Stimulated activated CD8-positive, alpha-beta memory T cell treated with anti-CD3 and anti-CD28 coated beads, Interleukin-7, amount 100 ng/mL, for 48 hours (primary cell): ENCODE data around the gene C11orf42.
"Not testable (repeated sequence)": the region's sequence is repeated elsewhere in the genome, so short reads cannot be mapped to it uniquely, and the experiment has no call there.

ENCODE experiments used
- DNase-seq, 2 donors: peaks; one replicate each; pipeline ENCODE4 v3.0.0-alpha.2; 2020; ENCODE audit warnings: low read depth in 1 of 2; ENCODE audit errors: extremely low read depth in 1 of 2

Gene C11orf42

GRCh38 chr11:6219359-6219758 lies 14.0 kb downstream of the C11orf42 start:
- no peak for DNase-seq

DNA sequence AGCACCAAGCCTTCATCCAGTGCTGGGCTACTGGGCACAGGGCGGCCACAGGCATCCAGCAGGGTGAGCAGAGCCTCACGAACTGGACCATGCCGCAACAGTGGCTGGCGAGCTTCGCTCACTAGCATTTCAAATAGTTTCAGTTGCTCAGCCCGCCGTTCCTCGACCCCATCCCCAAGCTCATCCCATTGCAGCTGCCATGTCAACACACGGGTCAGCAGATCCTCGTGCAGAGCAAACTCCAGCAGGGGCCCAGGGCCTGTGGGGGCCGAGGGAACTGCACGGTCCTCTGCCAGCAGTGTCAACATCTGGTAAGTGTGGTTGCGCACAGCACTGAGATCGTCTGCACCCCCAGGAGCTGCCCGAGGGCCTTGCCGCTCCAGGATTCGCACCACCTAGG lies 18.5 kb downstream of the C11orf42 start:
- DNase-seq: no peak

GRCh38 chr11:6224421-6224820 lies 19.1 kb downstream of the C11orf42 start:
- no peak for DNase-seq

- DNase-seq: no peak
Observed at GRCh38 chr11:6225024-6225423, 19.7 kb downstream of the C11orf42 start.

DNA sequence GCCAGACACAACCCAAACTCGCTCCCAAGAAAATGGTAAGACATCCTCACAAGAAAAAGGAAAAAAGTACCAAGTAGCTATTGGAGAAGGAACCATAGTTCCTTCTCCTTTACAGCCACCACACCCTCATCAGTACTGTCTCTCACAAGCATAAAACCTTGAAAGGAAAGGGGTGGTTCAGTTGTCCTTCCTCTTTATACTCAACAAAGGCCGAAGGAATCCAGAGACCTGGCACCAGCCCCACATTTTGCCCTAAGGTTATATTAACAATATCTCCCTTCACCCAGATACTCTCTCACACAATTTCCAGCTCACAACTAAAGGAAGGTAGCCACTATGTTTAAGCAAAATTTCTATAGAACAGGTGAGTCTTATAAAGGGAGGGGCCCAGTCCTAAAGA lies 20.5 kb downstream of the C11orf42 start:
- no peak for DNase-seq

GRCh38 chr11:6228520-6228919 lies 23.2 kb downstream of the C11orf42 start:
- DNase-seq: no peak

GRCh38 chr11:6229911-6230310 lies 24.6 kb downstream of the C11orf42 start:
- no peak for DNase-seq

- DNase-seq: no peak
Observed at GRCh38 chr11:6232899-6233298, 27.5 kb downstream of the C11orf42 start.

GRCh38 chr11:6233984-6234386 lies 28.6 kb downstream of the C11orf42 start:
- DNase-seq: no peak

GRCh38 chr11:6234387-6235107 lies 29.2 kb downstream of the C11orf42 start, which contains the start of gene FHIP1B:
Gene FHIP1B, minus strand, starts transcription at chr11:6234636. Its CDS starts 10,120 bp downstream, at chr11:6224516.
- peak; percentile 99 to 100 for DNase-seq

DNA sequence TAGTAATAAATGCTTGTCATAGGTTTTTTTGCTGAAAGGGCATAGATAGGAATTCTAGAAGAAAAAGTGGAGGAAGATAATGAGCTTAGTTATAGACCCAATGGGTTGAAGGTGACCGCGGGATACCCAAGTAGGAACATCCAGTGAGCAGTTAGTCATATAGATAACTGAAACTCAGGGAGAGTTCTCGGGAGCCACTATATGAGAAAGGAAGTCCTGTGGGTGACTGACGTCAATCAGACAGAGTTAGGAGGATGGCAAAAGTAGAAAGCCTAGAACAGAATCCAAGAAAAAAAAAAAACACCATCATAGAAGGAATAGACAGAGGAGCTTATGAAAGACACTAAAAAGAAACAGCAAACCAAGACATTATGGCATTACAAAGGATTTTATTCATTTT lies 31.9 kb downstream of the C11orf42 start:
- DNase-seq: no peak

- no peak for DNase-seq
Observed at GRCh38 chr11:6237761-6238302, 32.5 kb downstream of the C11orf42 start.

GRCh38 chr11:6238902-6239301 lies 33.5 kb downstream of the C11orf42 start, which contains the start of gene CNGA4:
Gene CNGA4, plus strand, starts transcription at chr11:6239089. Its CDS starts 118 bp downstream, at chr11:6239207.
- DNase-seq: no peak

- no peak for DNase-seq
Observed at GRCh38 chr11:6240139-6240538, 34.8 kb downstream of the C11orf42 start.

GRCh38 chr11:6240781-6241180 lies 35.4 kb downstream of the C11orf42 start:
- DNase-seq: no peak

DNA sequence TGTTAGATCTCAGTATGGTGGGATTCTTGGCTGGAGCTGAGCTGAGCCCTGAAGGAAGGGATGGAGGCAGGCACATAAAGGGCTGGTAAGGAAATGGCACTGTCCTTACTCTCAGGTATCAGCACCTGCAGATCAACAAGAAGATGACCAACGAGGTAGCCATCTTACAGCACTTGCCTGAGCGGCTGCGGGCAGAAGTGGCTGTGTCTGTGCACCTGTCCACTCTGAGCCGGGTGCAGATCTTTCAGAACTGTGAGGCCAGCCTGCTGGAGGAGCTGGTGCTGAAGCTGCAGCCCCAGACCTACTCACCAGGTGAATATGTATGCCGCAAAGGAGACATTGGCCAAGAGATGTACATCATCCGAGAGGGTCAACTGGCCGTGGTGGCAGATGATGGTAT lies 36.0 kb downstream of the C11orf42 start:
- DNase-seq: no peak

DNA sequence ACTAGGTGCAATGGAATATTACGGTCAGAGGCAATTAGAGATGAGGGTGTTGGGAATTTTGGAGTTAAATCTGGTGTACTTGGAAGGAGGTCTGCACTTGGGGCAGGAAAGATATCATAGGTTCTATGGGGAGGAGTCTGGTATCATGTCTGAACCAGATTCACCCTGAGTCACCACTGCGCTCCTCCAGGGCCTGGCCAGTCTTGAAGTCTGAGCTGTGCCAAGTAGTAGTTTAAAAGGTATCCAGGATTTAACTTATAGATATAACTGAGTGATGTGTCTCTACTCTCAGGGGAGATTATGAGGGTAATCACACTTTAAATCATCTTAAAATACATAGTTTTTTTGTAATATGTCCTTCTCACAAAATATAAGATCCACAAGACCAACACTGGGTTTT lies 40.2 kb downstream of the C11orf42 start:
- DNase-seq: no peak

DNA sequence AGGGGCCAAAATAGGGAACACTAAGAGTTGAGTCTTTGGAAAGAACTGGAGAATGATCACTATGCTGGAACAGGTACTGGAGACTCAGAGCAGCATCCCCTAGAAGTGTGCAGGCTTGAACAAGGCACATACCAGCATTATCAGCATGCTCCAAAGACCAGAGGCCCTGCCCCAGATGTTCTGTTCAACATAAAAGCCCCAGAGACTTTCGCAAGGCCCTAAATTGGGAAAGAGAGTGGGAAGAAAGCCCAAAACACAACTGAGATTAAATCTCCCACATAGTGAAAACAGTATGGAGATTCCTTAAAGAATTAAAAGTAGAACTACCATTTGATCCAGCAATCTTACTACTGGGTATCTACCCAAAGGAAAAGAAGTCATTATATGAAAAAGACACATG lies 42.9 kb downstream of the C11orf42 start:
- no peak for DNase-seq

DNA sequence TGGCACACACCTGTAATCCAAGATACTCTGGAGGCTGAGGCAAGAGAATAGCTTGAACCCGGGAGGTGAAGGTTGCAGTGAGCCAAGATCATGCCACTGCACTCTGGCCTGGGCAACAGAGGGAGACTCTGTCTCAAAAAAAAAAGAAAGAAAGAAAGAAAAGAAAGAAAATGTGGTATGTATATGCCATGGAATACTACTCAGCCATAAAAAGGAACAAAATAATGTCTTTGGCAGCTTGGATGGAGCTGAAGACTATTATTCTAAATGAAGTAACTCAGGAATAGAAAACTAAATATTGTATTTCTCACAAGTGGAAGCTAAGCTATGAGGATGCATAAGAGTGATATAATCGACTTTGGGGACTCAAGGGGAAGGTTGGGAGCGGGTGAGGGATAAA lies 43.5 kb downstream of the C11orf42 start:
- not testable (repeated sequence) for DNase-seq

DNA sequence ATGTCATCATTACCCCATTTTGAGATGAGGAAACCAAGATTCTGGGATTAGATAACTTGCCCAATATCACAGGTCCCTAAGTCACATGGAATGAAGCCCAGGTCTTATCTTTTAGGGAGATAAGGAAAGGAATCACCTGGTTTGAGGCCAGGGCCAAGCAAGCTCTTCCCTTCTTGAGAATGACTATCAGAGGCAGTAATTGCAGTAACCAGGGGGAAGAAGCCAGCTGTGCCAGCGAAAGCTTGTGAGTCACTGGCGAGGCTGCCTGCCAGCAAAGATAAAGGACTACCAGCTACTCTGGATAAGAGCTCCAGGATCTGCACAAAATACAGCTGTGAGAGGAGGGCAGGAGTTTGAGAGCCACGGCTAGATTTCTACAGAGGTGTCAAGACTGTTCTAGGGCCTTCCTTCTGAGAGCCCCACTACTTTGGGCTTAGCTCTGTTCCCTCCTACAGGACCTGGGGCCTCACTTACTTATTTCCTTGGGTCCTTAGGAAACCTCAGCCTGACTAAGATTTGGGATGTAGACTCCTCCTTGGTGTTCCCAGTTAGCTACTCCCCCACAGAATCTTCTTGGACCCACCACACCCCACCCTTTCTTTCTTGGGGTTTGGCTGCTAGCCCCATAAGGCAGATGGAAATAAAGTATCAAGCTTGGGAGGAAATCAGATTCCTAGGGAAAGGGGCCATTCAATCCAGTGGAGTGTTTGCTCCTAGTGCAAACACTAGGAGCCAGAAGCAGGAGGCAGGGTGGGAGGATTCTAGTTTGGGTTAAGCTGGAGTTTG lies 44.6 kb downstream of the C11orf42 start:
- DNase-seq: no peak

GRCh38 chr11:6251120-6251733 lies 45.9 kb downstream of the C11orf42 start:
- DNase-seq: peak in 1 of 2 donors; percentile 15
